MM.1S (cell line): ENCODE measurements around the gene LRRC49.
"Not testable (repeated sequence)": the region's sequence is repeated elsewhere in the genome, so short reads cannot be mapped to it uniquely, and the experiment has no call there.

Experiments used
- DNase-seq: peaks from one replicate; pipeline ENCODE4 v3.0.0-alpha.2; 2015
- H2AFZ ChIP-seq: fragments of 300-600 bp; sonication (generic); 2 replicates; pipeline ENCODE4 v1.6.0; 2016; ENCODE audit warnings: antibody characterized with exemption, low read length
- H3F3A ChIP-seq: fragments of 300-600 bp; sonication (generic); 2 replicates; pipeline ENCODE4 v1.6.1; 2016; ENCODE audit warnings: mild to moderate bottlenecking, antibody characterized with exemption, low read length, moderate library complexity, mixed read lengths; ENCODE audit not compliant: insufficient read depth
- H3K27ac ChIP-seq: fragments of 300-600 bp; sonication (generic); 2 replicates; pipeline ENCODE4 v1.5.1; 2016; ENCODE audit warnings: mild to moderate bottlenecking, low read length
- H3K27me3 ChIP-seq: fragments of 300-600 bp; sonication (generic); replicated peaks from 2 replicates; pipeline ENCODE4 v1.6.0; 2016; ENCODE audit warnings: low read length; ENCODE audit not compliant: insufficient read depth
- H3K36me3 ChIP-seq: fragments of 300-600 bp; sonication (generic); replicated peaks from 2 replicates; pipeline ENCODE4 v1.6.1; 2016; ENCODE audit warnings: mild to moderate bottlenecking, low read length, mixed read lengths; ENCODE audit not compliant: insufficient read depth
- H3K4me1 ChIP-seq: fragments of 300-600 bp; sonication (generic); 2 replicates; pipeline ENCODE4 v1.6.1; 2016; ENCODE audit warnings: low read length, mixed read lengths
- H3K4me2 ChIP-seq: fragments of 300-600 bp; sonication (generic); 2 replicates; pipeline ENCODE4 v1.6.0; 2016; ENCODE audit warnings: low read depth, low read length
- H3K4me3 ChIP-seq: fragments of 300-600 bp; sonication (generic); 2 replicates; pipeline ENCODE4 v1.5.1; 2016; ENCODE audit warnings: low read length, mixed read lengths
- H3K79me2 ChIP-seq: fragments of 300-600 bp; sonication (generic); 2 replicates; pipeline ENCODE4 v1.6.1; 2016; ENCODE audit warnings: mixed run types, low read length, mixed read lengths
- H3K9ac ChIP-seq: fragments of 300-600 bp; sonication (generic); 2 replicates; pipeline ENCODE4 v1.6.1; 2016; ENCODE audit warnings: low read length, mixed read lengths
- H3K9me2 ChIP-seq: fragments of 300-600 bp; sonication (generic); replicated peaks from 2 replicates; pipeline ENCODE4 v1.6.1; 2016; ENCODE audit warnings: mild to moderate bottlenecking, low read length, mixed read lengths; ENCODE audit not compliant: insufficient read depth
- H3K9me3 ChIP-seq: fragments of 300-600 bp; sonication (generic); replicated peaks from 2 replicates; pipeline ENCODE4 v1.6.1; 2016; ENCODE audit warnings: mild to moderate bottlenecking, low read length, mixed read lengths; ENCODE audit not compliant: insufficient read depth
- H4K20me1 ChIP-seq: fragments of 300-600 bp; sonication (generic); 2 replicates; pipeline ENCODE4 v1.6.1; 2016; ENCODE audit warnings: mild to moderate bottlenecking, low read length, moderate library complexity, mixed read lengths; ENCODE audit not compliant: insufficient read depth
- EZH2 ChIP-seq: fragments of 300-600 bp; sonication (generic); optimal IDR thresholded peaks from 2 replicates; pipeline ENCODE3; 2017; ENCODE audit warnings: low read depth, mild to moderate bottlenecking, antibody characterized with exemption, low read length, mixed read lengths
- EZH2phosphoT487 ChIP-seq: fragments of 300-600 bp; sonication (generic); IDR thresholded peaks from 2 replicates; pipeline ENCODE4 v1.6.1; 2018; ENCODE audit warnings: antibody characterized with exemption, low read length
- TF ChIP-seq, protein P1 (sequence below): fragments of 300-600 bp; sonication (generic); IDR thresholded peaks from 2 replicates; pipeline ENCODE4 v1.5.1; 2016; ENCODE audit warnings: antibody characterized with exemption, low read length, mixed read lengths

Gene LRRC49

GRCh38 chr15:70857562-70858285 lies 34.9 kb upstream of the LRRC49 start:
- no peaks in the 10 kb centered on the region for H3K27me3 ChIP-seq
- H3K27ac ChIP-seq: no peak overlapping the region
- no peak overlapping the region for H3K4me3 ChIP-seq
- H3K9me2 ChIP-seq: no peaks in the 10 kb centered on the region
- H2AFZ ChIP-seq: no peak overlapping the region
- H3K9me3 ChIP-seq: no peaks in the 10 kb centered on the region
- DNase-seq: no peak
- no peaks in the 10 kb centered on the region for H3K36me3 ChIP-seq
- H3K4me2 ChIP-seq: no peak overlapping the region
- no peak overlapping the region for H3K9ac ChIP-seq
- H3K79me2 ChIP-seq: no peaks in the 10 kb centered on the region
- H3F3A ChIP-seq: no peaks in the 10 kb centered on the region
- H4K20me1 ChIP-seq: no peaks in the 10 kb centered on the region
- TF ChIP-seq EZH2phosphoT487: no peak
- no peak for TF ChIP-seq EZH2
- TF ChIP-seq, protein P1, sequence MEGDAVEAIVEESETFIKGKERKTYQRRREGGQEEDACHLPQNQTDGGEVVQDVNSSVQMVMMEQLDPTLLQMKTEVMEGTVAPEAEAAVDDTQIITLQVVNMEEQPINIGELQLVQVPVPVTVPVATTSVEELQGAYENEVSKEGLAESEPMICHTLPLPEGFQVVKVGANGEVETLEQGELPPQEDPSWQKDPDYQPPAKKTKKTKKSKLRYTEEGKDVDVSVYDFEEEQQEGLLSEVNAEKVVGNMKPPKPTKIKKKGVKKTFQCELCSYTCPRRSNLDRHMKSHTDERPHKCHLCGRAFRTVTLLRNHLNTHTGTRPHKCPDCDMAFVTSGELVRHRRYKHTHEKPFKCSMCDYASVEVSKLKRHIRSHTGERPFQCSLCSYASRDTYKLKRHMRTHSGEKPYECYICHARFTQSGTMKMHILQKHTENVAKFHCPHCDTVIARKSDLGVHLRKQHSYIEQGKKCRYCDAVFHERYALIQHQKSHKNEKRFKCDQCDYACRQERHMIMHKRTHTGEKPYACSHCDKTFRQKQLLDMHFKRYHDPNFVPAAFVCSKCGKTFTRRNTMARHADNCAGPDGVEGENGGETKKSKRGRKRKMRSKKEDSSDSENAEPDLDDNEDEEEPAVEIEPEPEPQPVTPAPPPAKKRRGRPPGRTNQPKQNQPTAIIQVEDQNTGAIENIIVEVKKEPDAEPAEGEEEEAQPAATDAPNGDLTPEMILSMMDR: no peak
- H3K4me1 ChIP-seq: peaks cover 7% of the 10 kb centered on the region; the same call in 1 of the 2 replicates

GRCh38 chr15:70858614-70859321 lies 33.9 kb upstream of the LRRC49 start:
- not testable (repeated sequence) for H3K79me2 ChIP-seq, H3K4me2 ChIP-seq, H3K27me3 ChIP-seq, H3K9ac ChIP-seq, H3K36me3 ChIP-seq, H3K27ac ChIP-seq, H3F3A ChIP-seq, DNase-seq, H3K9me3 ChIP-seq, H4K20me1 ChIP-seq, H3K4me1 ChIP-seq, H3K9me2 ChIP-seq, H3K4me3 ChIP-seq, H2AFZ ChIP-seq

GRCh38 chr15:70859322-70859908 lies 33.2 kb upstream of the LRRC49 start:
- no peak for TF ChIP-seq EZH2phosphoT487
- no peak for TF ChIP-seq EZH2
- Histone ChIP-seq H3K9ac (no peak overlapping the region), H4K20me1 (no peaks in the 10 kb centered on the region), H2AFZ (no peak overlapping the region), H3K27me3 (no peaks in the 10 kb centered on the region), H3K9me2 (no peaks in the 10 kb centered on the region), H3K9me3 (no peaks in the 10 kb centered on the region), H3K36me3 (no peaks in the 10 kb centered on the region), H3F3A (no peaks in the 10 kb centered on the region), H3K79me2 (no peaks in the 10 kb centered on the region), H3K4me2 (no peak overlapping the region), H3K27ac (no peak overlapping the region), H3K4me3 (no peak overlapping the region), H3K4me1 (peaks cover 7% of the 10 kb centered on the region; the same call in 1 of the 2 replicates)
- no peak for DNase-seq

- H3K79me2 ChIP-seq: no peaks in the 10 kb centered on the region
- H3K4me2 ChIP-seq: no peak overlapping the region
- no peaks in the 10 kb centered on the region for H3K27me3 ChIP-seq
- no peak overlapping the region for H3K4me3 ChIP-seq
- no peaks in the 10 kb centered on the region for H3K9me3 ChIP-seq
- H3K9ac ChIP-seq: no peak overlapping the region
- no peaks in the 10 kb centered on the region for H3K9me2 ChIP-seq
- TF ChIP-seq EZH2 (no peak), EZH2phosphoT487 (no peak)
- TF ChIP-seq, protein P1: no peak
- no peak overlapping the region for H3K27ac ChIP-seq
- no peak for DNase-seq
- no peak overlapping the region for H2AFZ ChIP-seq
- no peaks in the 10 kb centered on the region for H3K36me3 ChIP-seq
- H3K4me1 ChIP-seq: peaks cover 7% of the 10 kb centered on the region; the same call in 1 of the 2 replicates
- H3F3A ChIP-seq: no peaks in the 10 kb centered on the region
- no peaks in the 10 kb centered on the region for H4K20me1 ChIP-seq
Measured at GRCh38 chr15:70859998-70860397, 32.6 kb upstream of the LRRC49 start.
